HG03139 (cell line): ENCODE data around the gene ARSG.

Experiments used
- ATAC-seq: cut with Tn5 transposase; IDR thresholded peaks from one replicate; pipeline ENCODE4 v1.9.1; 2021; ENCODE audit not compliant: unreplicated experiment

ARSG gene

GRCh38 chr17:68424203-68424602, 132.9 kb downstream of the ARSG start:
- no peak for ATAC-seq

GRCh38 chr17:68424861-68425260, 133.6 kb downstream of the ARSG start:
- ATAC-seq, result no peak

- ATAC-seq, result no peak
These were observed 134.7 kb downstream of the ARSG start for GRCh38 chr17:68425979-68426378.

- ATAC-seq, result no peak
These were observed 136.3 kb downstream of the ARSG start for GRCh38 chr17:68427575-68427974.

GRCh38 chr17:68428498-68429172, 137.3 kb downstream of the ARSG start:
- no peak for ATAC-seq

GRCh38 chr17:68429881-68430280, 138.6 kb downstream of the ARSG start:
- ATAC-seq, result no peak

- no peak for ATAC-seq
These were observed 139.8 kb downstream of the ARSG start for GRCh38 chr17:68431045-68431608.

GRCh38 chr17:68431661-68432071, 140.4 kb downstream of the ARSG start:
- no peak for ATAC-seq

GRCh38 chr17:68432086-68432864, 141.0 kb downstream of the ARSG start:
- no peak for ATAC-seq

GRCh38 chr17:68433211-68433610, 141.9 kb downstream of the ARSG start:
- ATAC-seq, result no peak

- ATAC-seq, result no peak
These were observed 142.7 kb downstream of the ARSG start for GRCh38 chr17:68433911-68434508.

GRCh38 chr17:68435361-68435760, 144.1 kb downstream of the ARSG start:
- ATAC-seq, result no peak

- no peak for ATAC-seq
These were observed 144.9 kb downstream of the ARSG start for GRCh38 chr17:68435876-68436842.

GRCh38 chr17:68437979-68438822, 146.9 kb downstream of the ARSG start:
- peak; percentile 62 for ATAC-seq

- no peak for ATAC-seq
These were observed 148.5 kb downstream of the ARSG start for GRCh38 chr17:68439656-68440290.

- ATAC-seq, result no peak
These were observed 149.2 kb downstream of the ARSG start for GRCh38 chr17:68440526-68440925.

GRCh38 chr17:68441070-68441770, 149.9 kb downstream of the ARSG start:
- ATAC-seq, result no peak

GRCh38 chr17:68443972-68444464, 152.7 kb downstream of the ARSG start:
- ATAC-seq, result no peak
